ENCODE measurements around the gene JMY.

DNA sequence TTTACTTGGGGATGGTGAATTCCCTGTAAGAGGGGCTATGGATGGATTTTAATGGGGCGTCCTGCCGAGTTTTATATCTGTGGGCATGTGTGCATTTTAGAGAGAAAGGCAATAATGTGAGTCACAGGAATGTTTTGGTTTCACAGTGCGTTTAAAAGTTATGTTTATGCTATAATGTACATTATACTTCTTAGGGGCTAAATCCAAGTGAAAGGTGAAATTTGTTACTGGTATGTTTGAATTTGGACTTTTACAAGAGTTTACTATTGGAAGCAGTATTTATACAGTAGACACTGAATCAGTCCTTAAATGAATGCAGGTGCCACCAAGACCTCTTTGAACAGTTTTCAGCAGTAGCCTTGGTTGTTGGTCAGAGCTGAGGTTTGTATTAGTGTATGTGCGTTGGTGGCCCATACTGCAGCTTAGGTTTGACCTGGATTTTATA, 5.6 kb downstream of the JMY start:
- TF ChIP-seq, protein P1, sequence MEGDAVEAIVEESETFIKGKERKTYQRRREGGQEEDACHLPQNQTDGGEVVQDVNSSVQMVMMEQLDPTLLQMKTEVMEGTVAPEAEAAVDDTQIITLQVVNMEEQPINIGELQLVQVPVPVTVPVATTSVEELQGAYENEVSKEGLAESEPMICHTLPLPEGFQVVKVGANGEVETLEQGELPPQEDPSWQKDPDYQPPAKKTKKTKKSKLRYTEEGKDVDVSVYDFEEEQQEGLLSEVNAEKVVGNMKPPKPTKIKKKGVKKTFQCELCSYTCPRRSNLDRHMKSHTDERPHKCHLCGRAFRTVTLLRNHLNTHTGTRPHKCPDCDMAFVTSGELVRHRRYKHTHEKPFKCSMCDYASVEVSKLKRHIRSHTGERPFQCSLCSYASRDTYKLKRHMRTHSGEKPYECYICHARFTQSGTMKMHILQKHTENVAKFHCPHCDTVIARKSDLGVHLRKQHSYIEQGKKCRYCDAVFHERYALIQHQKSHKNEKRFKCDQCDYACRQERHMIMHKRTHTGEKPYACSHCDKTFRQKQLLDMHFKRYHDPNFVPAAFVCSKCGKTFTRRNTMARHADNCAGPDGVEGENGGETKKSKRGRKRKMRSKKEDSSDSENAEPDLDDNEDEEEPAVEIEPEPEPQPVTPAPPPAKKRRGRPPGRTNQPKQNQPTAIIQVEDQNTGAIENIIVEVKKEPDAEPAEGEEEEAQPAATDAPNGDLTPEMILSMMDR (IDR thresholded peaks at IDR 0.05; ENCODE audit: extremely low read depth in 1 of 2, insufficient read depth in 1 of 2, low read depth in 1 of 2, low read length in 2 of 2), result no peak
- no peak for TF ChIP-seq GATA2 (IDR thresholded peaks at IDR 0.05; ENCODE audit: insufficient read depth, insufficient read length, low read depth, low read length)
